Right lung (tissue), 10 donors: ENCODE data around the gene FCRL3. TPM values are rescaled to one million over a fixed set of nuclear protein-coding genes. Genes with fewer than 3 reads are reported as not detected.
"Not testable (repeated sequence)": the region's sequence is repeated elsewhere in the genome, so short reads cannot be mapped to it uniquely, and the experiment has no call there.

Source experiments
- DNase-seq, 2 donors: peaks; one replicate each; pipeline ENCODE4 v3.0.0-alpha.2; 2013
- long read RNA-seq, 8 donors: transcript quantifications; one replicate each; lab custom pipeline, GENCODE V29; 2026
- polyA plus RNA-seq, 5 donors: library from polyadenylated mRNA; unstranded; fragments of 120-200 nt; gene quantifications; one replicate each; pipeline versions ENCODE4 v1.2.1 to v1.2.3, GENCODE V29; 2013; ENCODE audit warnings: inconsistent platforms in 1 of 5, low replicate concordance in 1 of 5; ENCODE audit not compliant: insufficient read length in 5 of 5, insufficient read depth in 1 of 5

FCRL3 gene
- polyA plus RNA-seq = under 1 TPM; 0.38 to 0.76 (median 0.50) TPM
- long read RNA-seq, donor 1 = 0 reads
- long read RNA-seq, donor 2, partial matches to known transcripts = 5 of 5 reads
- long read RNA-seq, donor 2, other reads (novel, unspliced or antisense) = 0 of 5 reads
- long read RNA-seq, donor 3 = 0 reads
- long read RNA-seq, donor 4 = 0 reads
- long read RNA-seq, donor 5 = 0 reads
- long read RNA-seq, donor 6 = 0 reads
- long read RNA-seq, donor 7 = 0 reads
- long read RNA-seq, donor 8 = 0 reads

- no peak for DNase-seq
Measured at GRCh38 chr1:157700732-157701131, at the start of gene FCRL3. Gene FCRL3 (minus strand): TSS chr1:157700769. CDS start chr1:157700489, 280 bp downstream.

- DNase-seq = no peak
Measured at GRCh38 chr1:157748262-157748817, 47.8 kb upstream of the FCRL3 start.

GRCh38 chr1:157739229-157739901 lies 38.8 kb upstream of the FCRL3 start:
- DNase-seq = no peak

- not testable (repeated sequence) for DNase-seq
Measured at GRCh38 chr1:157735991-157736390, 35.4 kb upstream of the FCRL3 start.

- DNase-seq = no peak
Measured at GRCh38 chr1:157734321-157734720, 33.8 kb upstream of the FCRL3 start.

GRCh38 chr1:157732755-157733154 lies 32.2 kb upstream of the FCRL3 start:
- no peak for DNase-seq

GRCh38 chr1:157725221-157725577 lies 24.6 kb upstream of the FCRL3 start:
- DNase-seq = no peak

- no peak for DNase-seq
Measured at GRCh38 chr1:157724537-157725220, 24.1 kb upstream of the FCRL3 start.

- no peak for DNase-seq
Measured at GRCh38 chr1:157723157-157723556, 22.6 kb upstream of the FCRL3 start.

GRCh38 chr1:157721985-157722384 lies 21.4 kb upstream of the FCRL3 start:
- DNase-seq = no peak

GRCh38 chr1:157715736-157716135 lies 15.2 kb upstream of the FCRL3 start:
- no peak for DNase-seq

GRCh38 chr1:157711802-157712201 lies 11.2 kb upstream of the FCRL3 start:
- no peak for DNase-seq

- no peak for DNase-seq
Measured at GRCh38 chr1:157704878-157705277, 4.3 kb upstream of the FCRL3 start.

GRCh38 chr1:157703981-157704380 lies 3.4 kb upstream of the FCRL3 start:
- DNase-seq = no peak

- no peak for DNase-seq
Measured at GRCh38 chr1:157702308-157702825, 1.8 kb upstream of the FCRL3 start.

GRCh38 chr1:157700305-157700704 lies 264 bp downstream of the FCRL3 start:
- no peak for DNase-seq

- DNase-seq = no peak
Measured at GRCh38 chr1:157697781-157698569, 2.6 kb downstream of the FCRL3 start.

GRCh38 chr1:157696966-157697628 lies 3.5 kb downstream of the FCRL3 start:
- DNase-seq = no peak

- DNase-seq = no peak
Measured at GRCh38 chr1:157695417-157695816, 5.2 kb downstream of the FCRL3 start.

- DNase-seq = no peak
Measured at GRCh38 chr1:157691285-157691920, 9.2 kb downstream of the FCRL3 start.
